ENCODE results near the gene VSIR. TPM values are rescaled to one million over a fixed set of nuclear protein-coding genes. Genes with fewer than 3 reads are reported as not detected.

The VSIR gene
- total and polyA plus RNA-seq, 2 donors from 2014 or later, result 32.1 to 66.6 TPM

DNA sequence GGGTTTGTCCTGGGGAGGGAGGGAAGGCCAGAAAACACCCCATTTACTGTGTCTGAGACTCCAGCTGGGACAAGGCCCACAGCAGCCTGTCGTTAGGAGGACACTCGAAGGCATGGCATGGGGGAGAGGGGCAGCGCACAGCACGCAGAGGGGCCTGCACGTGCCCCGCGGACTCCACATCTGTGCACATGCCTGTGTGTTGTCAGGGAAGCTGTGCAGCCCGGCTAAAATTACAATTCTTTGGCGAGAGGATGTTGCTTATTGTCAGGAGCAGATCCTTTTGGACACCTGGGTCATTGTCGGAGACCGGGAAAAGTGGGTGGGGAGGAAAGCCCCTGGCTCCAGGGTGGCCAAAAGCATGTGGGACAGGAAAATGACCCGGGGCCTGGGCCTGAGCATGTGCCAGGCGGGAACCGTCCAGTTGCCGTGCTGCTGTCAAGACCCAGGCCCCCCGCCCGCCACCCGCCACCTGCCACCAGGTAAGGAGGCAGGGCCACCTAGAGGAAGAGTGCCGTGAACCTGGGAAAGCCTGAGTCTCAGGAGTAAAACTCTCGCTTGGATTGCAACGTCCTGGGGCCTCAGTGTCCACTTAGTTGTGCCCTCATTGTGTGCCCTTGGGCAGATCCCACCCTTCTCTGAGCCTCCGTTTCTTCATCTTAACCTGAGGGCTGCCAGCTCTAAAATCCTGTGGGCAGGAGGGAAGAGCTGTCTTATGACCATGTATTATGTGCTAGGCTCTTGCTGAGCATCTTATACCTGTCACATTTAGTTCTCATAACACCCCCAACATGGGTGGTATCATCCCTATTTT lies 7.2 kb downstream of the VSIR start:
- H3K4me3 ChIP-seq (ENCODE audit: low read length in 3 of 3), result no peak overlapping the region
- intact Hi-C loops (cut with DNase I), result no loop called here
- TF ChIP-seq, protein P1, sequence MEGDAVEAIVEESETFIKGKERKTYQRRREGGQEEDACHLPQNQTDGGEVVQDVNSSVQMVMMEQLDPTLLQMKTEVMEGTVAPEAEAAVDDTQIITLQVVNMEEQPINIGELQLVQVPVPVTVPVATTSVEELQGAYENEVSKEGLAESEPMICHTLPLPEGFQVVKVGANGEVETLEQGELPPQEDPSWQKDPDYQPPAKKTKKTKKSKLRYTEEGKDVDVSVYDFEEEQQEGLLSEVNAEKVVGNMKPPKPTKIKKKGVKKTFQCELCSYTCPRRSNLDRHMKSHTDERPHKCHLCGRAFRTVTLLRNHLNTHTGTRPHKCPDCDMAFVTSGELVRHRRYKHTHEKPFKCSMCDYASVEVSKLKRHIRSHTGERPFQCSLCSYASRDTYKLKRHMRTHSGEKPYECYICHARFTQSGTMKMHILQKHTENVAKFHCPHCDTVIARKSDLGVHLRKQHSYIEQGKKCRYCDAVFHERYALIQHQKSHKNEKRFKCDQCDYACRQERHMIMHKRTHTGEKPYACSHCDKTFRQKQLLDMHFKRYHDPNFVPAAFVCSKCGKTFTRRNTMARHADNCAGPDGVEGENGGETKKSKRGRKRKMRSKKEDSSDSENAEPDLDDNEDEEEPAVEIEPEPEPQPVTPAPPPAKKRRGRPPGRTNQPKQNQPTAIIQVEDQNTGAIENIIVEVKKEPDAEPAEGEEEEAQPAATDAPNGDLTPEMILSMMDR (IDR thresholded peaks at IDR 0.05; ENCODE audit: borderline replicate concordance, extremely low read depth, insufficient read depth), result no peak

DNA sequence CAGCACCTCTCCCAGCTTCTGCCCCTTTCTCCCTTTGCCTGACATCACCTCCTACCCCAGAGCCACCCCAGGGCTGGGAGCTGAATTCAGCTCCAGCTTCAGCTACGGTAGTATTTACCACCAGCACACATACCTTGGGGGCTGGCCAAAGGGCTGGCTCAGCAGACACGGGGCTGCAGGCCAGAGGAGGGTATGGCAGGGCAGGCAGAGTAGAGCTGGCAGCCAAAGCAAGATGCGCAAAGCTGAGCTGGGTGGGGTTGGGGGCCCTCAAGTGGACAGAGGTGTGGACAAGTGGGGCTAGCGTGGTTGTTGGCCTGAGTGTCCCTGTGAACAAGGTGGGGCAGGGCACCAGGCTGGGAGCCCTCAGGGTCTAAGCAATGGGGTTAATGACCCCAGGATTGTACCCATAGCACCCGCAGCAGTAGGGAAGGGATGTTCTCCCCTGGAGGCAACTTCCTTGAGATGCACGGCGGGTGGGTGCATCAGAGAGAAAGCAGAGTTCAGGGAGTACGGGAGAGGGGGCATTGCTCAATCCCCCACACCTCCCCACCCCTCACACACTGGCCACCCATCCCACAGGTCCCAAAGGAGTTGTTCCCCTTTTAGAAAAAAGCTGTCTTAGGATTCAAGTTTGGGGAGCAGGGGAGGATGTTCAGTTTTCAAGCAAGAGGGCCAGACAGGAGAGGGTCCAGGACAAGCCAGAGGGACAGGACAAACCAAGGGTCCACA lies 8.0 kb downstream of the VSIR start:
- TF ChIP-seq, protein P1 (IDR thresholded peaks at IDR 0.05; ENCODE audit: borderline replicate concordance, extremely low read depth, insufficient read depth), result no peak
- H3K27me3 ChIP-seq (ENCODE audit: control insufficient read depth, insufficient read depth, low read length), result no peaks in the 10 kb centered on the region
- DNase-seq, result no peak
- H3K36me3 ChIP-seq (ENCODE audit: control insufficient read depth in 2 of 3, insufficient read depth in 3 of 3, low read length in 3 of 3), result no peaks in the 10 kb centered on the region
- intact Hi-C loops (cut with DNase I), result no loop called here
- H3K9ac ChIP-seq (ENCODE audit: low read length in 3 of 3), result no peak overlapping the region
- H3K27ac ChIP-seq (ENCODE audit: low read depth in 2 of 2, low read length in 2 of 2), result peak overlapping the region in 1 of 2 donors; percentile 89
- FAIRE-seq, result no peak
- H3K9me3 ChIP-seq (ENCODE audit: control insufficient read depth in 2 of 3, insufficient read depth in 1 of 3, low read length in 3 of 3), result no peaks in the 10 kb centered on the region
- H3K4me1 ChIP-seq (ENCODE audit: control insufficient read depth in 2 of 3, insufficient read depth in 2 of 3, low read depth in 1 of 3, low read length in 3 of 3), result peaks cover 0 to 57% (median 14%) of the 10 kb centered on the region in 3 donors
- no peak overlapping the region for H3K4me3 ChIP-seq (ENCODE audit: low read length in 3 of 3)

More for the DNA sequence above, 7.2 kb downstream of the VSIR start:
- H3K4me1 ChIP-seq (ENCODE audit: control insufficient read depth in 2 of 3, insufficient read depth in 2 of 3, low read depth in 1 of 3, low read length in 3 of 3), result peaks cover 0 to 61% (median 14%) of the 10 kb centered on the region in 3 donors
- no peak for FAIRE-seq
- H3K9me3 ChIP-seq (ENCODE audit: control insufficient read depth in 2 of 3, insufficient read depth in 1 of 3, low read length in 3 of 3), result no peaks in the 10 kb centered on the region
- H3K27ac ChIP-seq (ENCODE audit: low read depth in 2 of 2, low read length in 2 of 2), result peak overlapping the region; percentile 79 to 89
- peak in 1 of 5 donors; percentile 85 for DNase-seq
- no peak overlapping the region for H3K9ac ChIP-seq (ENCODE audit: low read length in 3 of 3)
- H3K27me3 ChIP-seq (ENCODE audit: control insufficient read depth, insufficient read depth, low read length), result no peaks in the 10 kb centered on the region
- no peaks in the 10 kb centered on the region for H3K36me3 ChIP-seq (ENCODE audit: control insufficient read depth in 2 of 3, insufficient read depth in 3 of 3, low read length in 3 of 3)

DNA sequence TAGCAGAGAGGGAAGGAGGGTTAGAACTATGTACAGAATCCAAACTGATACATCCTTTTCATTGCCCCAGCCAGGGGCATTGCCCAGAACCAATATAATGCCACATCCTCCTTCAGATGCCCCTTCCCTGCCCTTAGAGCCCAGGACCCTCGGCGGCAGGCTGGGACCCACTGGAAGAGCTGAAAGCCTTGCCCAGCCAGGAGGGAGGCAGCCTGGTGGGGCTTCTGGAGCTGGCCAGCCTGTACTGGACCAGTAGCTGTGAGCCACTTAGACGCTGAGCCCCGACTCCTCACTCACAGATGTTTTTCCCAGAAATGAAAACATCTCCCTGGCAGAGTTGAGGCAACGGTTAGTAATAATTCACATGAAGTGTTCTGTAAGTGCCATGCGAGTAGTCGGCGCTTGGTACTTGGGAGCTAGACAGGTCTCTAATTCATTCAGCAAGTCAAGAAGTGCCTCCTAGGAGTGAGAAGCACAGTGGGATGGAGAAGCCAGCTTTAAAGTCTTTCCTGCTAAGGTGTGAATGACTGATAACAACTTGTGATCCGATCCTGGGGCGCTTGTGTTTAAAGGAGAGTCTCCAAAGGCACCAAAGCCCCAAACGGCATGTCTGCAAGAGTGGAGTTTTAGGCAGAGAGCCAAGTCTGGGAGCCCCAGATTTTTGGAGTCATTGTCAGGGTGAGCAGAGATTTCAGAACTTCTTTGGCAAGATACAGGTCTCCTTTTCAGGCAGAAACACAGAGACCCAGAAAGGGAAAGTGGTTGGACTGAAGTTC lies 9.8 kb downstream of the VSIR start:
- Histone ChIP-seq H3K9me3 (ENCODE audit: control insufficient read depth in 2 of 3, insufficient read depth in 1 of 3, low read length in 3 of 3) (no peaks in the 10 kb centered on the region), H3K9ac (ENCODE audit: low read length in 3 of 3) (no peak overlapping the region), H3K36me3 (ENCODE audit: control insufficient read depth in 2 of 3, insufficient read depth in 3 of 3, low read length in 3 of 3) (no peaks in the 10 kb centered on the region), H3K27ac (ENCODE audit: low read depth in 2 of 2, low read length in 2 of 2) (no peak overlapping the region), H3K4me1 (ENCODE audit: control insufficient read depth in 2 of 3, insufficient read depth in 2 of 3, low read depth in 1 of 3, low read length in 3 of 3) (peaks cover 0 to 51% (median 14%) of the 10 kb centered on the region in 3 donors), H3K27me3 (ENCODE audit: control insufficient read depth, insufficient read depth, low read length) (no peaks in the 10 kb centered on the region), H3K4me3 (ENCODE audit: low read length in 3 of 3) (no peak overlapping the region)
- TF ChIP-seq, protein P1 (IDR thresholded peaks at IDR 0.05; ENCODE audit: borderline replicate concordance, extremely low read depth, insufficient read depth), result no peak
- DNase-seq (no peak), FAIRE-seq (no peak)
- intact Hi-C loops (cut with DNase I), result no loop called here

Data from kidney (tissue), 14 donors.